HG03175 (cell line): Measurements from ENCODE around the gene ARFGAP2.
A peak's percentile ranks its signal among the peaks of the same experiment; 100 is the strongest.

Experiments
- ATAC-seq: cut with Tn5 transposase; IDR thresholded peaks from one replicate; pipeline ENCODE4 v1.9.1; 2021; ENCODE audit warnings: mild to moderate bottlenecking, moderate library complexity; ENCODE audit not compliant: unreplicated experiment

Gene ARFGAP2

GRCh38 chr11:47188259-47188658, 11.6 kb upstream of the ARFGAP2 start:
- ATAC-seq, result no peak

GRCh38 chr11:47187723-47188122, 11.0 kb upstream of the ARFGAP2 start:
- ATAC-seq, result no peak

- peak; percentile 25 for ATAC-seq
These were observed 10.3 kb upstream of the ARFGAP2 start for GRCh38 chr11:47186700-47187695.

GRCh38 chr11:47186076-47186699, 9.5 kb upstream of the ARFGAP2 start, which contains the start of gene PACSIN3:
PACSIN3 (minus strand) TSS chr11:47186434; CDS start chr11:47182727, 3,707 bp downstream.
- peak; percentile 58 for ATAC-seq

GRCh38 chr11:47185305-47186075, 8.8 kb upstream of the ARFGAP2 start:
- ATAC-seq, result no peak

- ATAC-seq, result no peak
These were observed 8.1 kb upstream of the ARFGAP2 start for GRCh38 chr11:47184711-47185304.

GRCh38 chr11:47183969-47184368, 7.3 kb upstream of the ARFGAP2 start:
- ATAC-seq, result no peak

GRCh38 chr11:47183031-47183856, 6.6 kb upstream of the ARFGAP2 start:
- ATAC-seq, result no peak

GRCh38 chr11:47182380-47182779, 5.7 kb upstream of the ARFGAP2 start:
- ATAC-seq, result no peak

GRCh38 chr11:47181271-47181670, 4.6 kb upstream of the ARFGAP2 start:
- no peak for ATAC-seq

- ATAC-seq, result no peak
These were observed 3.5 kb upstream of the ARFGAP2 start for GRCh38 chr11:47180006-47180787.

GRCh38 chr11:47179655-47179991, 2.9 kb upstream of the ARFGAP2 start:
- no peak for ATAC-seq

GRCh38 chr11:47178737-47179654, 2.3 kb upstream of the ARFGAP2 start:
- no peak for ATAC-seq

GRCh38 chr11:47178316-47178715, 1.6 kb upstream of the ARFGAP2 start:
- ATAC-seq, result no peak

GRCh38 chr11:47177846-47178245, 1.2 kb upstream of the ARFGAP2 start:
- ATAC-seq, result no peak

GRCh38 chr11:47177229-47177845, 658 bp upstream of the ARFGAP2 start:
- ATAC-seq, result peak; percentile 66

GRCh38 chr11:47175746-47176327, 842 bp downstream of the ARFGAP2 start:
- no peak for ATAC-seq
